ENCODE results near the gene PUS7L. TPM values are rescaled to one million over a fixed set of nuclear protein-coding genes. Genes with fewer than 3 reads are reported as not detected.

PUS7L gene
- total and polyA plus RNA-seq, 2 of the 13 experiments (the other 11 are each of a cell fraction or from before 2014, with no cell fraction given): 6.5 to 37.6 TPM

GRCh38 chr12:43805860-43806736 lies 47.5 kb upstream of the PUS7L start, which contains the start of gene TWF1 (continued):
- TF ChIP-seq, protein P1, sequence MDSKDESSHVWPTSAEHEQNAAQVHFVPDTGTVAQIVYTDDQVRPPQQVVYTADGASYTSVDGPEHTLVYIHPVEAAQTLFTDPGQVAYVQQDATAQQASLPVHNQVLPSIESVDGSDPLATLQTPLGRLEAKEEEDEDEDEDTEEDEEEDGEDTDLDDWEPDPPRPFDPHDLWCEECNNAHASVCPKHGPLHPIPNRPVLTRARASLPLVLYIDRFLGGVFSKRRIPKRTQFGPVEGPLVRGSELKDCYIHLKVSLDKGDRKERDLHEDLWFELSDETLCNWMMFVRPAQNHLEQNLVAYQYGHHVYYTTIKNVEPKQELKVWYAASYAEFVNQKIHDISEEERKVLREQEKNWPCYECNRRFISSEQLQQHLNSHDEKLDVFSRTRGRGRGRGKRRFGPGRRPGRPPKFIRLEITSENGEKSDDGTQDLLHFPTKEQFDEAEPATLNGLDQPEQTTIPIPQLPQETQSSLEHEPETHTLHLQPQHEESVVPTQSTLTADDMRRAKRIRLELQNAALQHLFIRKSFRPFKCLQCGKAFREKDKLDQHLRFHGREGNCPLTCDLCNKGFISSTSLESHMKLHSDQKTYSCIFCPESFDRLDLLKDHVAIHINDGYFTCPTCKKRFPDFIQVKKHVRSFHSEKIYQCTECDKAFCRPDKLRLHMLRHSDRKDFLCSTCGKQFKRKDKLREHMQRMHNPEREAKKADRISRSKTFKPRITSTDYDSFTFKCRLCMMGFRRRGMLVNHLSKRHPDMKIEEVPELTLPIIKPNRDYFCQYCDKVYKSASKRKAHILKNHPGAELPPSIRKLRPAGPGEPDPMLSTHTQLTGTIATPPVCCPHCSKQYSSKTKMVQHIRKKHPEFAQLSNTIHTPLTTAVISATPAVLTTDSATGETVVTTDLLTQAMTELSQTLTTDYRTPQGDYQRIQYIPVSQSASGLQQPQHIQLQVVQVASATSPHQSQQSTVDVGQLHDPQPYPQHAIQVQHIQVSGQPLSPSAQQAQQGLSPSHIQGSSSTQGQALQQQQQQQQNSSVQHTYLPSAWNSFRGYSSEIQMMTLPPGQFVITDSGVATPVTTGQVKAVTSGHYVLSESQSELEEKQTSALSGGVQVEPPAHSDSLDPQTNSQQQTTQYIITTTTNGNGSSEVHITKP (CRISPR knock-in tag; IDR thresholded peaks at IDR 0.05; ENCODE audit: low read depth): peak; percentile 91
- TF ChIP-seq POLR2A (IDR thresholded peaks at IDR 0.05; ENCODE audit: insufficient read depth in 1 of 2, low read depth in 2 of 2, low read length in 2 of 2) (peak; percentile 67 to 81), RNF219 (CRISPR knock-in tag; IDR thresholded peaks at IDR 0.05) (no peak), MED13 (CRISPR knock-in tag; IDR thresholded peaks at IDR 0.05) (peak; percentile 29; the same call in 1 of the 2 replicates), TSC22D2 (CRISPR knock-in tag; IDR thresholded peaks at IDR 0.05; ENCODE audit: borderline replicate concordance) (no peak), ATF1 (CRISPR knock-in tag; IDR thresholded peaks at IDR 0.05) (peak; percentile 34; the same call in 1 of the 2 replicates), SMYD3 (CRISPR knock-in tag; IDR thresholded peaks at IDR 0.05) (no peak), KAT7 (CRISPR knock-in tag; IDR thresholded peaks at IDR 0.05; ENCODE audit: borderline replicate concordance) (peak; percentile 73; the same call in 1 of the 2 replicates), ZNF580 (CRISPR knock-in tag; IDR thresholded peaks at IDR 0.05; ENCODE audit: borderline replicate concordance, low read depth) (no peak), SSRP1 (CRISPR knock-in tag; IDR thresholded peaks at IDR 0.05) (no peak), ZNF878 (CRISPR knock-in tag; IDR thresholded peaks at IDR 0.05) (no peak), ESRRA (CRISPR knock-in tag; IDR thresholded peaks at IDR 0.05; ENCODE audit: low read depth) (no peak), STAG1 (CRISPR knock-in tag; IDR thresholded peaks at IDR 0.05) (no peak), ZNF558 (CRISPR knock-in tag; IDR thresholded peaks at IDR 0.05; ENCODE audit: borderline replicate concordance) (no peak; the same call in 1 of the 2 replicates), MTF1 (CRISPR knock-in tag; IDR thresholded peaks at IDR 0.05) (no peak), TAF1 (CRISPR knock-in tag; IDR thresholded peaks at IDR 0.05) (peak; percentile 83), AFF4 (CRISPR knock-in tag; IDR thresholded peaks at IDR 0.05) (no peak)
- TF ChIP-seq, protein P2, sequence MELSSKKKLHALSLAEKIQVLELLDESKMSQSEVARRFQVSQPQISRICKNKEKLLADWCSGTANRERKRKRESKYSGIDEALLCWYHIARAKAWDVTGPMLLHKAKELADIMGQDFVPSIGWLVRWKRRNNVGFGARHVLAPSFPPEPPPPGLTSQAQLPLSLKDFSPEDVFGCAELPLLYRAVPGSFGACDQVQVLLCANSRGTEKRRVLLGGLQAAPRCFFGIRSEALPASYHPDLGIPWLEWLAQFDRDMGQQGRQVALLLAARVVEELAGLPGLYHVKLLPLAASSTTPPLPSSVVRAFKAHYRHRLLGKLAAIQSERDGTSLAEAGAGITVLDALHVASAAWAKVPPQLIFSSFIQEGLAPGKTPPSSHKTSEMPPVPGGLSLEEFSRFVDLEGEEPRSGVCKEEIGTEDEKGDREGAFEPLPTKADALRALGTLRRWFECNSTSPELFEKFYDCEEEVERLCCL (CRISPR knock-in tag; IDR thresholded peaks at IDR 0.05; ENCODE audit: borderline replicate concordance): no peak

Measured in HepG2 (cell line).